ENCODE measurements around the gene MMP7.

Gene MMP7

GRCh38 chr11:102530558-102530957 is at the start of gene MMP7:
Gene MMP7 (minus strand): TSS chr11:102530747. CDS start chr11:102530700, 47 bp downstream.
- DNase-seq = no peak

GRCh38 chr11:102577723-102578122 is 47.2 kb upstream of the MMP7 start:
- no peak for DNase-seq

GRCh38 chr11:102577182-102577581 is 46.6 kb upstream of the MMP7 start:
- DNase-seq = no peak

GRCh38 chr11:102576350-102576749 is 45.8 kb upstream of the MMP7 start:
- DNase-seq = no peak

- DNase-seq = no peak
These were observed 44.5 kb upstream of the MMP7 start for GRCh38 chr11:102575012-102575411.

GRCh38 chr11:102573851-102574250 is 43.3 kb upstream of the MMP7 start:
- DNase-seq = no peak

- DNase-seq = no peak
These were observed 42.1 kb upstream of the MMP7 start for GRCh38 chr11:102572554-102573220.

- no peak for DNase-seq
These were observed 38.3 kb upstream of the MMP7 start for GRCh38 chr11:102568851-102569250.

- no peak for DNase-seq
These were observed 35.6 kb upstream of the MMP7 start for GRCh38 chr11:102566112-102566511.

GRCh38 chr11:102564110-102564509 is 33.6 kb upstream of the MMP7 start:
- no peak for DNase-seq

GRCh38 chr11:102561636-102562035 is 31.1 kb upstream of the MMP7 start:
- no peak for DNase-seq

- no peak for DNase-seq
These were observed 30.0 kb upstream of the MMP7 start for GRCh38 chr11:102560555-102561011.

- DNase-seq = no peak
These were observed 29.3 kb upstream of the MMP7 start for GRCh38 chr11:102559839-102560238.

GRCh38 chr11:102555091-102555490 is 24.5 kb upstream of the MMP7 start:
- DNase-seq = no peak

- no peak for DNase-seq
These were observed 23.3 kb upstream of the MMP7 start for GRCh38 chr11:102553835-102554282.

- DNase-seq = no peak
These were observed 22.1 kb upstream of the MMP7 start for GRCh38 chr11:102552447-102553194.

- no peak for DNase-seq
These were observed 21.5 kb upstream of the MMP7 start for GRCh38 chr11:102552020-102552419.

GRCh38 chr11:102551169-102551781 is 20.7 kb upstream of the MMP7 start:
- no peak for DNase-seq

GRCh38 chr11:102546923-102547471 is 16.4 kb upstream of the MMP7 start:
- no peak for DNase-seq

- DNase-seq = no peak
These were observed 15.9 kb upstream of the MMP7 start for GRCh38 chr11:102546427-102546826.

GRCh38 chr11:102545701-102546100 is 15.2 kb upstream of the MMP7 start:
- no peak for DNase-seq

- no peak for DNase-seq
These were observed 14.0 kb upstream of the MMP7 start for GRCh38 chr11:102544594-102544993.

- no peak for DNase-seq
These were observed 9.0 kb upstream of the MMP7 start for GRCh38 chr11:102539567-102539966.

GRCh38 chr11:102538932-102539331 is 8.4 kb upstream of the MMP7 start:
- DNase-seq = no peak

Data from activated CD4-positive, alpha-beta T cell treated with anti-CD3 and anti-CD28 coated beads for 4 hours (primary cell).